ENCODE data around the gene BEND6. TPM values are rescaled to one million over a fixed set of nuclear protein-coding genes. Genes with fewer than 3 reads are reported as not detected.

BEND6 gene
- not detected for total RNA-seq

- peaks cover 26% of the 10 kb centered on the region for H3K4me1 Mint-ChIP-seq
- peak; percentile 60 for ATAC-seq
- CTCF ChIA-PET, result interaction anchor here (1.0 to 1.5 kb wide), 5 partner anchors 50 to 367 kb away, joined by 3 to 9 read pairs (median 7); partner anchors contain the start of genes KIAA1586 and PRIM2
- peaks cover 2% of the 10 kb centered on the region for H3K36me3 Mint-ChIP-seq
- H3K9me3 Mint-ChIP-seq (ENCODE audit: low read depth), result no peaks in the 10 kb centered on the region
- DNase-seq, result peak; percentile 53
- peaks cover 81% of the 10 kb centered on the region for H3K27me3 Mint-ChIP-seq
- H3K4me3 Mint-ChIP-seq, result peak within 1 kb of the TSS; percentile 81
- H3K27ac Mint-ChIP-seq, result peak within 1 kb of the TSS; percentile 71
These were observed at the start of gene BEND6 for GRCh38 chr6:56954403-56955170. TSS of gene BEND6 (plus strand) at chr6:56955107. CDS start at chr6:56981811, 26,704 bp downstream.

GRCh38 chr6:56905378-56905777, 49.5 kb upstream of the BEND6 start:
- H3K27me3 Mint-ChIP-seq, result peaks cover 29% of the 10 kb centered on the region
- CTCF ChIA-PET, result interaction anchor here (1.3 to 5.2 kb wide), 8 partner anchors 10 to 420 kb away, joined by 3 to 93 read pairs (median 6); partner anchors contain the start of gene PRIM2
- H3K27ac Mint-ChIP-seq, result no peak overlapping the region
- no peak overlapping the region for H3K4me3 Mint-ChIP-seq
- no peaks in the 10 kb centered on the region for H3K9me3 Mint-ChIP-seq (ENCODE audit: low read depth)
- no peak for ATAC-seq
- no peaks in the 10 kb centered on the region for H3K4me1 Mint-ChIP-seq
- no peak for DNase-seq
- no peaks in the 10 kb centered on the region for H3K36me3 Mint-ChIP-seq

- CTCF ChIA-PET, result interaction anchor here (1.9 to 2.0 kb wide), 2 partner anchors 315 to 410 kb away, joined by 5 to 11 read pairs; partner anchors contain the start of gene RAB23
- Mint-ChIP-seq H3K36me3 (no peaks in the 10 kb centered on the region), H3K27ac (no peak overlapping the region)
These were observed 48.2 kb upstream of the BEND6 start for GRCh38 chr6:56906752-56907151.

DNA sequence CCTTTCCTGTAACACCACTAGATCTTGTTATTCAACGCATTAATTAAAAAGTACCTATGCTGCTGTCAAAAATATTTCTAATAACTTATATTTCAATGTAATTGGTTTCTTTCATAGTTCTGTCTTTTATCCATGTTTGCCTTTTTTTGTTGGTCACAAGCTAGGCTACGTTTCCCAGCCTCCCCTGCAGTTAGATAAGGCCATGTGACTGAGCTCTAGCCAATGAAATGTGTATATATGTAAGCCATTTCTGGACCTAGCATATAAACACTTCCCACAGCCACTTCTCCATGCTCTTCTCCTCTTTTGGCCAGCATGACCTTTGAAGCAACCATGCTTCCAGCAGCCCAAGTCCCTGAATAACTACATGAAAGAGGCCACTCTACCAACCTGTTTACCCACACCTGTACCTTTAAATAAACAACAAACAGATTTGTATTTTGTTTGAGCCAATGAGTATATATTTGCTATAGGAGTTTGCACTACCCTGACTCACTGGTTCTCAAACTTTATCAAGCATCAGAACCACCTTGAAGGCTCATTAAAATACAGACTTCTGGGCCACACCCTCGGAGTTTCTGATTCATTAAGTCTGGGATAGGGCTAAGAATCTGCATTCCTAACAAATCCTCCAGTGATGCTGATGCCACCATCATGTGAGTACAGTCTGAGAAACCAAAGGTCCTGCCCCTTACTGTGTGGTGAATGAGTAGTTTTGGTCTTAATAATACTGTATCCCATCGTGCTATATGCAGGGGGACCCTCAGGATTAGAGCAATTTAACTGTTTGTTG, 45.6 kb upstream of the BEND6 start:
- H3K27ac Mint-ChIP-seq, result no peak overlapping the region
- H3K4me1 Mint-ChIP-seq, result no peaks in the 10 kb centered on the region
- H3K27me3 Mint-ChIP-seq, result peaks cover 35% of the 10 kb centered on the region
- no peak overlapping the region for H3K4me3 Mint-ChIP-seq
- CTCF ChIA-PET, result no interaction called here
- H3K9me3 Mint-ChIP-seq (ENCODE audit: low read depth), result no peaks in the 10 kb centered on the region
- DNase-seq (no peak), ATAC-seq (no peak)
- no peaks in the 10 kb centered on the region for H3K36me3 Mint-ChIP-seq

More at GRCh38 chr6:56906752-56907151, 48.2 kb upstream of the BEND6 start:
- Mint-ChIP-seq H3K9me3 (ENCODE audit: low read depth) (no peaks in the 10 kb centered on the region), H3K27me3 (peaks cover 31% of the 10 kb centered on the region), H3K4me3 (no peak overlapping the region), H3K4me1 (no peaks in the 10 kb centered on the region)
- no peak for DNase-seq
- no peak for ATAC-seq

DNA sequence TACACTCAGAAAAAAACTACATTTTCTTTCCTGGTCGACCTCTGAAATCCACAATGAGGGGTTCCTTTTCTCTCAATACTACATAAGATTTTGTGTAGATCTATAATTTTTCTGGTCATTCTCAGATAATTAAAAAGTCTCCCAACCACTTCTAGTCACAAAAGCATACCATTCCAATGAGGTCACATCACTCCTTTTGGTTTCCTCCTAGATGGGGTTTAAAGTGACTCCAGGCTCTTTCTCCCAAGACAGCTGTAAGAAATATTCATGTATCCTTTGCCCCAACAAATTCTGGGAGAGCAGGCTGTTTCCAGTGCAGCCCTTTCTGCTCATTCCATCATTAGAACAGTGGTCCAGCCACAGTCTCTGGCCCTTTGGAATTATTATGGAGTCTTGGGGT, 43.1 kb upstream of the BEND6 start:
- no peaks in the 10 kb centered on the region for H3K9me3 Mint-ChIP-seq (ENCODE audit: low read depth)
- DNase-seq (no peak), ATAC-seq (no peak)
- H3K36me3 Mint-ChIP-seq, result no peaks in the 10 kb centered on the region
- peaks cover 20% of the 10 kb centered on the region for H3K27me3 Mint-ChIP-seq
- H3K4me1 Mint-ChIP-seq, result no peaks in the 10 kb centered on the region
- H3K4me3 Mint-ChIP-seq, result no peak overlapping the region
- H3K27ac Mint-ChIP-seq, result no peak overlapping the region
- CTCF ChIA-PET, result no interaction called here

DNA sequence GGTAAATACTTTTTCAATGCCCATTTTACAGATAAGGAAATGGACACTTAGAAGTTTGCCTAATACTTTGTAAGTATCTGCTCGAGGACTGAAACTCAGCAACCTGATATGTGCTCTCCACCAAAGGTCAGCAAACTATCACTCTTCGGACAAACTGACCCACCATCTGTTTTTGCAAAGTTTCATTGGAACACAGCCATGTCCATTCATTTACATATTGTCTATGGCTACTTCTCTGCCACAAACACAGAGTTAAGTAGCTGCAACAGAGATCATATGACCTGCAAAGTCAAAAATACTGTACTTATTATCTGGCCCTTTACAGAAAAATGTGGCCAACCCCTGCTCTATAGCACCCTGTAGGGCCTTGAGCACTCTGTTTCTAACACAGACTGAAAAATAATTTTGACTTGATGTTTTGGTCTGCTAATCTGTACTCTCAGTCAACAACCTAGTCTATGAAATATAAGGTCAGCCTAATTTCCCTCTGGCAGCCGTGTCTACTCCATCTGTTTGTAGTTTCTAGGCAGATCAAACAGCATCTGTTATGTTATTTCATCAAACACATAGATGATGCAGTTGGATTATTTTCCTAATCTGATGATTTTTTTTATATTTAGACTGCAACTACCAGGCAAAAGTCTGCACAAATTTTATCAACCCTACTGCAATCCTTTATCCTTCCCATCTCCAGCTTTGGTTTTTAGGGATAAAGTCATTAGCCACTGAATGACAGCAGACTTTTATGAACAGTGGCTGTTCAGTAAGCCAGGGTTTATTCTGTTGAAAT, 41.4 kb upstream of the BEND6 start:
- no peak overlapping the region for H3K4me3 Mint-ChIP-seq
- no peak for ATAC-seq

GRCh38 chr6:56914798-56915658, 39.9 kb upstream of the BEND6 start:
- Mint-ChIP-seq H3K27me3 (peaks cover 29% of the 10 kb centered on the region), H3K9me3 (ENCODE audit: low read depth) (no peaks in the 10 kb centered on the region), H3K4me1 (no peaks in the 10 kb centered on the region), H3K36me3 (no peaks in the 10 kb centered on the region), H3K4me3 (no peak overlapping the region), H3K27ac (no peak overlapping the region)
- no peak for ATAC-seq
- no peak for DNase-seq
- CTCF ChIA-PET, result interaction anchor here (0.8 to 2.3 kb wide), 3 partner anchors 10 to 13 kb away, joined by 3 to 7 read pairs (median 4); no protein-coding TSS in a partner anchor

More for the DNA sequence above, 41.4 kb upstream of the BEND6 start:
- Mint-ChIP-seq H3K36me3 (no peaks in the 10 kb centered on the region), H3K27me3 (peaks cover 27% of the 10 kb centered on the region), H3K27ac (no peak overlapping the region), H3K4me1 (no peaks in the 10 kb centered on the region), H3K9me3 (ENCODE audit: low read depth) (no peaks in the 10 kb centered on the region)
- CTCF ChIA-PET, result interaction anchor here (1.6 kb wide), 1 partner anchor 10 kb away, joined by 8 read pairs; no protein-coding TSS in a partner anchor
- DNase-seq, result no peak

DNA sequence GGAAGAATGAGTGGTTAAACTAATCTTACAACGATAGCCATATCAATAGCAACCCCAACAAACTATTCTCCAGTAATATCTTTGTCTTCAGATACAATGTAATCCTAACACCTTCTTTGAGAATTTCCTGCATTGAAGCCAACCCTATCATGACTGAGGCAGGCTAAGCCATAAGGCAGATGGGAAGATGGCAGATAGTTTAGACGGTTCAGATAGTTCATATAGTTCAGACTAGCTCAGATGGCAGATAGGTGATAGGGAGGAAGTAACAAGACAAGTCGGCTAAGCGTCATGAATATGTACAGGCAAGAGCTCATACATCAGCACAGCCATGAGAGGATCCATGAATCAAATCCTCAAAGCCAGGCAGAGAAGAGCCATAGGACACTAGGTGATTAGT, 39.1 kb upstream of the BEND6 start:
- H3K9me3 Mint-ChIP-seq (ENCODE audit: low read depth), result no peaks in the 10 kb centered on the region
- H3K27ac Mint-ChIP-seq, result no peak overlapping the region
- peaks cover 33% of the 10 kb centered on the region for H3K27me3 Mint-ChIP-seq
- CTCF ChIA-PET, result interaction anchor here (1.0 to 2.3 kb wide), 2 partner anchors 11 to 14 kb away, joined by 3 to 7 read pairs; no protein-coding TSS in a partner anchor
- H3K4me1 Mint-ChIP-seq, result no peaks in the 10 kb centered on the region
- no peak for DNase-seq
- no peak for ATAC-seq
- H3K4me3 Mint-ChIP-seq, result no peak overlapping the region
- H3K36me3 Mint-ChIP-seq, result no peaks in the 10 kb centered on the region

GRCh38 chr6:56916849-56917551, 37.9 kb upstream of the BEND6 start:
- no peaks in the 10 kb centered on the region for H3K36me3 Mint-ChIP-seq
- no peak overlapping the region for H3K27ac Mint-ChIP-seq
- DNase-seq (no peak), ATAC-seq (no peak)
- H3K27me3 Mint-ChIP-seq, result peaks cover 31% of the 10 kb centered on the region
- H3K4me1 Mint-ChIP-seq, result no peaks in the 10 kb centered on the region
- no peaks in the 10 kb centered on the region for H3K9me3 Mint-ChIP-seq (ENCODE audit: low read depth)
- CTCF ChIA-PET, result interaction anchor here (2.3 kb wide), 1 partner anchor 15 kb away, joined by 7 read pairs; no protein-coding TSS in a partner anchor
- H3K4me3 Mint-ChIP-seq, result no peak overlapping the region

DNA sequence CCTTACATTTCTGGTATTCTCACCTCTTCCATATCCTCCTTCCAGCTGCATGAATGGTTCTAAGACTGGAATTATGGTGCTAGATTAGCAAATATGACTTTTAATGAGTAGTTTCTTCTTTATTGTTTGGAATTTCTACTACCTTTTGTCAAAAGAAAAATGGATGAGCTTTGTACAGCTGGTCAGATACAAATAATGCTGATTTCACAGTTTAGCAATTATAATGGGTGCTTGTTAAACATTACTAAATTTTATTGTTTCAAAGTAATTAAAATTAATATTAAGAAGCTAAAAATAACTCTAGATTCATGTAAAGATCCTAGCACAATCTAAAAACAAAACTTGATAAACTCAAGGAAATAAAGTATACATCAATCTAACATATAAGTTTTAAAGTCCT, 32.3 kb upstream of the BEND6 start:
- ATAC-seq, result no peak
- H3K9me3 Mint-ChIP-seq (ENCODE audit: low read depth), result no peaks in the 10 kb centered on the region
- CTCF ChIA-PET, result no interaction called here
- H3K27ac Mint-ChIP-seq, result no peak overlapping the region
- DNase-seq, result no peak
- H3K27me3 Mint-ChIP-seq, result peaks cover 38% of the 10 kb centered on the region
- no peaks in the 10 kb centered on the region for H3K4me1 Mint-ChIP-seq
- no peaks in the 10 kb centered on the region for H3K36me3 Mint-ChIP-seq
- no peak overlapping the region for H3K4me3 Mint-ChIP-seq

- DNase-seq, result no peak
- Mint-ChIP-seq H3K4me1 (no peaks in the 10 kb centered on the region), H3K9me3 (ENCODE audit: low read depth) (no peaks in the 10 kb centered on the region), H3K4me3 (no peak overlapping the region), H3K27ac (no peak overlapping the region), H3K27me3 (peaks cover 43% of the 10 kb centered on the region), H3K36me3 (no peaks in the 10 kb centered on the region)
- ATAC-seq, result no peak
- CTCF ChIA-PET, result interaction anchor here (1.3 kb wide), 1 partner anchor 393 kb away, joined by 3 read pairs; no protein-coding TSS in a partner anchor
These were observed 31.3 kb upstream of the BEND6 start for GRCh38 chr6:56923565-56923964.

Measured in activated CD8-positive, alpha-beta memory T cell treated with anti-CD3 and anti-CD28 coated beads, Interleukin-2, amount 10 ng/mL, durations not matched to agents 7 days and 5 days (primary cell).